Suppressor macrophage treated with lipopolysaccharide for 1 hour (primary cell): Measurements from ENCODE around the gene VANGL1.

ENCODE experiments used
- DNase-seq, 3 donors: peaks; one replicate each; pipeline ENCODE4 v3.0.0-alpha.2; 2020 to 2022

VANGL1 gene

GRCh38 chr1:115706587-115707425 is 65.0 kb downstream of the VANGL1 start:
- peak; percentile 59 to 63 (median 60) for DNase-seq

DNA sequence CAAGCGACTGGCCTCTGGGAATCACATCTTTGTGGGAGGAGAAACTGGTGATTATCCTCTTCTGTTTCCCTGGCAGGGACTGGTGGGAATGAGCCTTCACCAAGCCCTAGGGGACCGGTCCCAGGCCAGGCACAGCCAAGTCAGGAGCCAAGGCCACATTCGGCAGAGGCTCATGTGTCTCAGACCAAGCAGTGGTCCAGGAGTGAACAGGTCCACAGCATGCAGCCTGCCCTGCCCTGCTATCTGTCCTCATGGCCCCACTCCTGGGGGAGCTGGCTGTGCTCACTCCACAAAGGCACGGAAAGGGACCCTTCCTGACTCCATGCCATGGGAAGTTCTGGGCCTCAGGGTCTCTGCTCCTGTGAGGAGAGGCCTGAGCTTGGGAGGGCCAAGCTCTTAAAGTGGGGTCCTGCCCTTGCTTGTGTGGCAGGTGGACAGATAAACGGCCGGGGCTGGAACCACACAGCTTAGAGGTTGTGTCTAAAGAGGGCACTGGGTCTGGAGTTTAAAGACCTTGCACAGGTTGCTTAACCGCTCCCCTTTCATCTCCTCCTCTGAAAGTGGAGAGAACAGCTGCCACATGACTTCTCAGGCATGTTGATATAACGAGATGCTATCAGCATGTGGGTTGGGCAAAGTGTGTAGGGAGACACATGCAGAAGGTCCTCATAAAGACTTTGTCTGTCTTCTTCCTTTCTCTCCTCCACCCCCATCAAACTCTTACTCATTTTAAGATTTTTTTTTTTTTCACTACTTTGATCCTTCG is 69.3 kb downstream of the VANGL1 start:
- no peak for DNase-seq

- no peak for DNase-seq
Measured at GRCh38 chr1:115712911-115713609, 71.3 kb downstream of the VANGL1 start.

- DNase-seq: no peak
Measured at GRCh38 chr1:115713906-115714305, 72.1 kb downstream of the VANGL1 start.

GRCh38 chr1:115714572-115715141 is 72.9 kb downstream of the VANGL1 start:
- no peak for DNase-seq

DNA sequence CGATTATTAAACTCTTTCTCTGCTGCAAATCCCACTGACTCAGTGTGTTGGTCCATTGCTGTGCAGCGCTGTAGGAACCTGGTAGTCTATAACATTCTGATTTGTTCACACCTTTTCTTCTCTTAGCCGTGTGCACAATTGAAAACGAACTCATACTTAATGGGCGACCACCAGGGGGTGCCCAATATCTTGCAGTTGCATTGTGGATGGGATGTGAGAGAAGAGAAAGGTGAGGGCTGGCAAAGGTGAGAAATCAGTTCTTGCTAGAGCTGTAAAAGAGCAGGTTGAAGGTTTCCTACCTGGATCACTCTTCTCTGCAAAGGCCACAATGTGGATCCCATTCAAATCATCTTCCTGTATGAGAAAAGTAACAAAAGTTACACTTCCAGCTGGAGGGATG is 75.8 kb downstream of the VANGL1 start:
- DNase-seq: peak; percentile 58 to 78 (median 63)

DNA sequence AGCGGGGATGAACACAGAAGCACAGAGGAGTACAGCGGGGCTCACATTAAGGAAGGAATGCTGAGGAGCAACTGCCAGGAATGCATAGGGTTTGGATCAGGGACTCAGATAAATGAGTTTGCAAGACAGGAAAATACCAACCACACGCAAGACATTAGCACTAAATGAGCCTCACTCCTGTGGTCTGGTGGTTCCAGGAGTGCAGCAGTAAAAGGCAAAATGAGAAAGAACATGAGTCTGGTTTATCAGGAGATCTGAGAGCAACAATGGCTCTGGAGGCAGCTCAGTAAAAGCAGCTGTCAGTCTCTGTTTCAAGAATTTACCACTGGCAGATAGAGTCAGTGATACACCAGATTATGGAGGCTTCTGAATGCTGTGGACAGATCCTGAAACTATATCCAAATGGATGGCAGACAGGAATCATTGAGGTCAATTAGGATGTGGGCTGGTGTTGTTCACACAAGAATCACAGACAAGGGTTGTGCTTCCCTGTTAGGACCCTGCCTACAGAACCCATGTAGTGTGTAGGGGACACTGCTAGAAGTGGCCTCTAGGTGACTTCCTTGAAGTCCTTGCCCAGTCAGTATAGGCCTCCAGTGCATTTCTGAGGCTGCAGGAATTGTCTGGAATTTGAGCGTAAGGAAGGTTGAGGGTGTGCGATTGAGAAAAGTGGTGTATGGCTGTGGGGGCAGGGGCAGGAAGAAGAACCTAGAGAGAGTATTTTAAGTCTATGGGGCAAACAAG is 76.4 kb downstream of the VANGL1 start:
- DNase-seq: no peak

- no peak for DNase-seq
Measured at GRCh38 chr1:115719285-115719684, 77.5 kb downstream of the VANGL1 start.

GRCh38 chr1:115722221-115722620 is 80.5 kb downstream of the VANGL1 start:
- no peak for DNase-seq

DNA sequence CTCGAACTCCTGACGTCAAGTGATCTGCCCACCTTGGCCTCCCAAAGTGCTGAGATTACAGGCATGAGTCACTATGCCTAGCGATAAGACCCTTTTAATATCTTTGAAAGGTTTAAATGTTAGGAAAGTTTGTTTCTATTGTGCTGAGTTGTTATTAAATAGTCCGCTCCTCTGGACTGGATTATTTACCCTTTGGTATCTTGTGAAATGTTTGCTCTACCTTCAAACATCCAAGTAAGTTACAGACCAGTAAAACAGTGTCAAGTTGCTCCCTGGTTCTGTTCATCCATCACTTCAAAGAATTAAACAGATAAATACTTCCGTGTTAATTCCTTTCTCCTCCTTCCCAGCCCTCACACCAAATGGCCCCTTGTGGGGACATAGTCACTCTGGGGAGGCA is 82.0 kb downstream of the VANGL1 start:
- DNase-seq: no peak

- no peak for DNase-seq
Measured at GRCh38 chr1:115725600-115725999, 83.8 kb downstream of the VANGL1 start.

GRCh38 chr1:115726161-115726560 is 84.4 kb downstream of the VANGL1 start:
- no peak for DNase-seq

- no peak for DNase-seq
Measured at GRCh38 chr1:115726570-115726969, 84.8 kb downstream of the VANGL1 start.

DNA sequence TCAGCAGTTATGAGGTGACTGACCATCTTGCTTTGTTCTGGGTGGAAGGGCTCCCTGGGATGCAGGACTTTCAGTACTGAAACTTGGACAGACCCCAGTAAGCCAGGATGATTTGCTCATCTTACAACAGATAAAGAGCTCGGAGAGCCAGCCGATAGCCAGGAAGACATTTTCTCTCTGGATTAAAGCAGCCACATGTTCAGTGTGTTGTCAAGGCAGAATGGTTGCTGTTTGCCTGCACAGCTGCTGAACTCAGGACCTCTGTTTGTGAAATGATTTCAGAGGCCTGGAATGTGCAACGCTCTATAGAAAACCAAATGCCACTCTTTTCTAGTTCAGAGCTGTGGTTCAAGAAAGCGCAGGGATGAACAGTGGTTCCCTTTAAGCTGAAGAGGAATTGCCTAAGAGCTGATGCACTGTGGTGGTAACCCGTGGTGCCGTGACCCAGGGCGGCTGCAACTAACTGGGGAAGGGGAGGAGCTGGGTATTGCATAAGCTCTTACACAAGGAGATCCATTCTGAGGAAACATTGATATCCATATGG is 86.0 kb downstream of the VANGL1 start:
- DNase-seq: peak; percentile 91 to 93 (median 93)

GRCh38 chr1:115728341-115728740 is 86.6 kb downstream of the VANGL1 start:
- DNase-seq: peak in 1 of 3 donors; percentile 11

- peak; percentile 67 to 77 (median 69) for DNase-seq
Measured at GRCh38 chr1:115729756-115730155, 88.0 kb downstream of the VANGL1 start.

GRCh38 chr1:115732316-115732715 is 90.5 kb downstream of the VANGL1 start:
- DNase-seq: peak; percentile 84 to 91 (median 85)

- no peak for DNase-seq
Measured at GRCh38 chr1:115740811-115741210, 99.0 kb downstream of the VANGL1 start.

GRCh38 chr1:115744646-115745275 is 103.0 kb downstream of the VANGL1 start:
- no peak for DNase-seq

GRCh38 chr1:115746021-115746690 is 104.4 kb downstream of the VANGL1 start:
- no peak for DNase-seq
